HG03469 (cell line): ENCODE data around the gene SOX13.

Source experiments
- ATAC-seq: cut with Tn5 transposase; IDR thresholded peaks from one replicate; pipeline ENCODE4 v1.9.1; 2021; ENCODE audit warnings: mild to moderate bottlenecking, moderate library complexity, moderate number of reproducible peaks; ENCODE audit not compliant: unreplicated experiment

SOX13 gene

DNA sequence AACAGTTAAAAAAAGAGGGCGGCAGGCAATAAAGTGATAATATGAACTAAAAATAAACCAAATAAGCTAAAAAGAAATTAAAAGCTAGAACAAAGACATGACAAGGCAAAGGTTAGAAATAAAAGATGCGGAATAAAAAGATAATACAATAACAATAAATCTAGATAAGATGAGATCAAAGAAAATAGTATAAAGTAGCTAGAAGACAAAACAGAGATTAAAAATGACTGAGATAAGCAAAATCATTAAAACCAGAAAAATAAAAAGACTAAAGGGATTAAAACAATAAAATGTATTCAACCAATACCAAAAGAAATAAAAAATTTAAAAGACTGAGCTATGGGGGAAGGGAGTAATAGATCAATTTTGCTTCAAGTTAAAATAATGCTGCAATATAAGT is 10.8 kb upstream of the SOX13 start:
- no peak for ATAC-seq

DNA sequence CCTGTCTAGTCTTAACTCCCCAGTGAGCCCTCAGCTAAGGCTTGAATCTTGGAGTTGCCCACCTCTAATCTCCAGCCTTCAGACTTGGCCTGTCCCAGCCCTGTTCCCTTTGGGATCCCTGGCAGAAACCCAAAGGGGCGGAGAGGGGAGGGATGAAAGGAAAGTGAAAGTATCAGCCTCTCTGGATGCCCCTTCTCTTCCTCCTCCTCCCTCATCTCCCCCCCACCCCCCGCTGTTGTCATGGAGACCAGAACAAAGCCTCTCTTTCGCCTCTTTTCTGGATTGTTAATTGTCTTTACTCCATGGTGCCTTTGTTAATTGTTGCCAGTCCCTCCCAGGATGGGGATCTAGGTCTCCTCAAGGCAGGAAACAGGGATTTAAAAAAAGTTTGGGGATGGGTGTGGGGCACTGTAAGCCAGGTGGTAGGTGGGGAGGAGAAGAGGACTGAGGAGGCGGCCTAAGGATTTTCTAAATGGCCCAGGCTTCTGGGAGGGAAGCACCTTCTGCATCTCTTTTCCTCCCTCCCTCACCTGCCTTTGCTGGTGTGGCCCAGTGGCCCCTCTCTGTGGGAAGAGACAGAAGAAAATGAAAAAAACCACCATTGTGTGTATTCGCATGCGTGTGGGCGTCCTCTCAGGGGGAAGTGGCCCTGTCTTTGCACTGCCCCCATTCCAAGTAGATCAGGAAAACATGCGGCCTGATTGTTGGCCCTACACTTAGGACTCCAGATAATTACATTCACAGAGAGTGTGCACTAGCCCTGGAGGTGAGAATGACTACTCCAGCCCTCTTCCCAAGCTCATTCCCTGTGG is 7.5 kb upstream of the SOX13 start:
- ATAC-seq = no peak

DNA sequence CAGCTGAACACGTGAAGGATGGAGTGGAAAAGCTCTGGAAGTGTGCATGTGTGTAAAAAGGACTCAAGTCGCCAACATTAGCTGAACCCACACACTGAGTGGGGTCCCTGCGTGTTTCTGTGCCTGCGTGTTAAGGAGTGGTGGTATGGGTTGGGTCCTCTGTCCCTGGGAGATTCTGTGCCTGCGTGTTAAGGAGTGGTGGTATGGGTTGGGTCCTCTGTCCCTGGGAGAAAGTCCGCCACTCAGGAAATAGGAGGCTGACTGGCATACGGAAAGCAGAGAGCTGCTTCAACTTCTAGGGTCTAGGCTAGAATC is 7.0 kb upstream of the SOX13 start:
- ATAC-seq = no peak

DNA sequence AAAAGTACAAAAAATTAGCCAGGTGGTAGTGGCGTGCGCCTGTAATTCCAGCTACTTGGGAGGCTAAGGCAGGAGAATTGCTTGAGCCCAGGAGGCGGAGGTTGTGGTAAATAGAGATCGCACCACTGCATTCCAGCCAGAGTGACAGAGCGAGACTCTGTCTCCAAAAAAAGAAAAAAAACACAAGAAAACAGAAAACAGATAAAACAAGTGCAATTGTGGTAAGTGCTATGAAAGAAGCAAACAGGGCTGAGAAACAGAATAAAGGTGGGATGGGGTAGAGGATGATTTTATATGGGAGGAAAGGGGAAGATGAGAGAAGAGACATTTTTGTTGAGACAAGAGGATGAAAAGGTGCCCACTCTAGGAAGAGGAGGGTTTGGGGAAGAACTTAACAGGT is 5.0 kb upstream of the SOX13 start:
- ATAC-seq = no peak

DNA sequence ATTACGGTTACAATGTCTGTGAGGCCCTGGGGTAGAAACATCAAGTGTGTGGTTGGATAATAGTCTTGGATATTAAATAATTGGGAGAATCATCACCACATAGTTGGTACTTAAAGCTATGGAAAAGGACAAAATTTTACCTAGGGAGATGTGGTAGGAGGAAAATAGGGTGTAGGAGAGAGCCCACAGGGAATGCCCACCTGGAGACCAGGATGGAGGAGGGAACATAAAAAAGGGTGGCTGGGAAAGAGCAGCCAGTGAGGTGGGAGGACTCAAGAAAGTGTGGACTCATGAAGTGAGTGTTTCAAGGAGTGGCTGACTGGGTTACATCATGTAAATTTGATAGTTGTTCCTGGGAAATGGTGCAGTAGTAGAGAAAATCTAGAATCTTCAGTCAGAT is 3.0 kb upstream of the SOX13 start:
- ATAC-seq = no peak

DNA sequence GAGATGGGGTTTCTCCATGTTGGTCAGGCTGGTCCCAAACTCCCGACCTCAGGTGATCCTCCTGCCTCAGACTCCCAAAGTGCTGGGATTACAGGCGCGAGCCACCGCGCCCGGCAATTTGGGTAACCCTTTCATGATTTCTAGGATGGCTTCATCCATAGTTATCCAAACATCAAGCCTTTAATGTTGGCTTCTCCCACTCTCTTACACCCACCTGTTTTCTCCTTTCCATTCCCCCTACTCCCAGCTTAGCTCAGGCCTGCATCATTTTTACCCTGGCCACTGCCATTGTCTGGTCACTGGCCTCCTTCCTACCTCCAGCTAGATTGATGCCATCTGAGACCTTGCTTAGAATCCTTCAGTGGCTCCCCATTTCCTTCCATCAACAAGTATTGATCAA is 2.0 kb upstream of the SOX13 start:
- ATAC-seq = no peak

DNA sequence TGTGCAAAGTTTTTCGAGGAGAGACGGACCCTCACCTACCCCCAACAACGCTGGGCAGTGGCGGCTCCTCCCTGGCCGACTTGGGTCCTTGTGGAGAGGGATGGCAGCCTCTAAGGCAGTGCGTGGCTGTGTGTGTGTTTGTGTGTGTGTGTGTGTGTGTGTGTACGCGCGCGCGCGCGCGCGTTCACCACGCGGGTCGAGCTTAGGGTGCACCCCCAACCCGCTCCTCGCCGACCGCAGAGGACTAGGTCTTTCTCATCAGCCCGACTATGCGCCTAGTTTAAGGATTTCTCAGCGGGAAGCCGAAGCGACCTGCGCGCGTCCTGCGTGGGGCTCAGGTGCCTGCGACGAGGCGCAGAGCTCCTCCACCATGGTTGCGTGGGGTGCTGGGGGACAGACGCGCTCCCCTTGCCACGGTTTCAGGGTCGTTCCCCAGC is 940 bp downstream of the SOX13 start:
- no peak for ATAC-seq

DNA sequence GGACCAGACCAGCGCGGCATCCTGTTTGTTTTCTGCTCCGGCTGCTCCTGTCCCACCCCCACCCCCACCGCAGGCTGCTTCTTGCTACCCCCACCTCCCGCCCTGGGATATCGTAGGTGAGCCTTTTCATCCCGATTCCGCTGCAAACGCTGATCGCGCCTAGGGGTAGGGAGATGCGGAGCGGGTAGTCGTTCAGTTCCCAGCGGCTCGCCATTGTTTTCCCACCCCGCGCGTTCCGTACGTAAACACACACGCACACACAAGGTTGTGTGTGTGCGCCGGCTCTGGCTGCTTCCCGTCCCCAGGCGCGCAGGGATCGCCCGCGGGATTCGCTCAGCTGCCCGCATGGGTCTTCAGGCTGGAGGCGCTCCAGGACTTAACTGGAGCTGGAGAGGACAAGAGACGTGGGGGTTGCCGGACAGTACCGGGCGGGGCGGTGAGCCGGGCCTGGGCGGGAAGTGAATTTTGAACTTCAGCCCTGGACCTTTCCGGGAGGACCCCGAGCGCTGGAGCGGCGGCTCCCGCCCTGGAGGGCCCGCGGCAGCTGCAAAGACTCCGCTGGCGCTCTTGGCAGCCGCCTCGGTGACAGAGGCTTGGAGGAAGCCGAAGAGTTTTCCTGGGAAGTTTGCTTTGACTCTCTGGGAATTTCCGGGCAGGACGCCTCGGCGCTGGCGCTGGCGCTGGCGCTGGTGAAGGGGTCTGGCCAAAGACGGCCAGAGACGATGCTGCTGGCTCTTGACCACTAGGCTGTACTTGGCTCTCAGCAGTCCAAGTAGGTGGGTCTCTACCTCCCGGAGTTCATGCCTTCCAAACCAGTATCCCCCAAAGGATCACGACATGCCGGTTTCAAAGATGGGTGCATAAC is 1.6 kb downstream of the SOX13 start:
- ATAC-seq = no peak

DNA sequence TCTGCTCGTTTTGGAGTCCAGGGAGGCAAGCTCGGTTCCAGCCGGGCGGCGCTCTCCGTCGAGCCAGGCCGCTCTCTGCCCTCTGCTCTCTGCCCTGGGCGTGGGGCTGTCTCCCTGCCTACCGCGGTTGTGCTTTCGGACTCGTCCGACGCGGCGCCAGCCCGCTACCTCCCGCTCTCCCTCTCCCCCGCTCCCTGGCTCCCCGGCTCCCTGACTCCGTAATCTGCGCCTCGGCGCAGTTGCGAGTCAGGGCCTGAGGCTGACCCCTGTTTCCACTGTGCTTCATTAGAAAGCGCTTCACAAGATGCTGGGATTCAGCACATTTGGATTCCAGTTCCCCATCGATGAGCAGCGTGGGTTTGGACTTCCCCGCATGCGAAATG is 2.2 kb downstream of the SOX13 start:
- no peak for ATAC-seq

DNA sequence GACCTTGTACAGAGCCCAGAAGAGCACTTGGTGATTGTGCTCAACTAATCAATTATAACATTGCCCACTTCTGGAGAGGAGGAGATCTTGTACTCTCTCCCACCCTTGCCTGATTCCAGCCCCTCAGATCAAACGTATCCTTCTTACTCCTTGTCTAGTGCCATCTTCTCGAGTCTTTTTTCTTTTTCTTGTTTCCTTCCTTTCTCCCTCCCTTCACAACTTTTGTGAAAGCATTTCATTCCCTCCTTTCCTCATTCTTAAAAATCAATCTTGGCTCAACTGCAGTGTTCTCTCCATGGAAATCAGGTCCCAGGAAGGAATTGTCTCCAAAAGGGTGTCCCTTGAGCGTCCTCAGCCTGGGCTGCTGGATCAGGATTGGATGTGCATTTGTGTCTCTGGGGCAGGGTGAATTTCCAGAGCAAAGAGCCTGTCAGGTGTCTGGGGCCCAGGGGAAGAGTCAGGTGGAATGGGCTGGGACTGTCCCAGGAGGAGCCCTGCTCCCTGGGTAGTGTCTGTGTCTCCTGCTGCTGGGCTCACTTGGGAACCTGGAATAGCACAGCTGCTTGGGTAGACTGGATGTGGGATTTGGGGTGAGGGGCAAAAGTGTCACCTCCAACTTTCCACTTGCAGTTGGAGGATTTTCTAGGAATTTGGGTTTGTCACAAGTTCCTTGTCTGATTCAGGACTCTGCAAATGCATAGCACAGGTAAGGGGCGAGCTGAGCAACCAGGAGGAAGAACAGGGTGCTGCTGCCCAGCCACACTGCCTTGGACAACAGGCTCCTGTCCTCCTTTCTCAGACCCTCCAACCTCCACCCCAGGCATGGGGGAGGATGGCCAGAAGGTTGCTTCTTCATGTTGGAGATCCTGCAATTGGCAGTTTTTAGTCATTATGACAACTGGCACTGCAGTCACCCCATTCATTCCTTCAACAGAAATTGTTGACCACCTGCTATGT is 3.3 kb downstream of the SOX13 start:
- no peak for ATAC-seq

DNA sequence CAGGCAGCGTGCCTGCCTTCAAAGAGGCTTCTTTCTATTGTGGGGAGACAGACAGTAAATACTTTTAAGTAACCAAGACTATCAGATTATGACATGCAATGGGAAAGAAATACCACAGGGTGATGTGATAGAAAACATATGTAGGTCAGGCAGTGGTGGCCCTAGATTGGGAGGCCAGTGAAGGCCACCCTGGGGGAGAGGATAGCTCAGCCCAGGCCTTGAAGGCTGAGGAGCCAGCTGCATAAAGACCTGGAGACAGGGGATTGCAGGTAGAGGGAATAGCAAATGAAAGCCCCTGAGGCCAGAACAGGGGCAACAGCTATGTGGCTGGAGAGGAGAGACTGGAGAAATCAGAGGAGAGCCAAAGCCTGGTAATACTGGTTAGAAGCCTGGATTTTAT is 4.0 kb downstream of the SOX13 start:
- no peak for ATAC-seq

DNA sequence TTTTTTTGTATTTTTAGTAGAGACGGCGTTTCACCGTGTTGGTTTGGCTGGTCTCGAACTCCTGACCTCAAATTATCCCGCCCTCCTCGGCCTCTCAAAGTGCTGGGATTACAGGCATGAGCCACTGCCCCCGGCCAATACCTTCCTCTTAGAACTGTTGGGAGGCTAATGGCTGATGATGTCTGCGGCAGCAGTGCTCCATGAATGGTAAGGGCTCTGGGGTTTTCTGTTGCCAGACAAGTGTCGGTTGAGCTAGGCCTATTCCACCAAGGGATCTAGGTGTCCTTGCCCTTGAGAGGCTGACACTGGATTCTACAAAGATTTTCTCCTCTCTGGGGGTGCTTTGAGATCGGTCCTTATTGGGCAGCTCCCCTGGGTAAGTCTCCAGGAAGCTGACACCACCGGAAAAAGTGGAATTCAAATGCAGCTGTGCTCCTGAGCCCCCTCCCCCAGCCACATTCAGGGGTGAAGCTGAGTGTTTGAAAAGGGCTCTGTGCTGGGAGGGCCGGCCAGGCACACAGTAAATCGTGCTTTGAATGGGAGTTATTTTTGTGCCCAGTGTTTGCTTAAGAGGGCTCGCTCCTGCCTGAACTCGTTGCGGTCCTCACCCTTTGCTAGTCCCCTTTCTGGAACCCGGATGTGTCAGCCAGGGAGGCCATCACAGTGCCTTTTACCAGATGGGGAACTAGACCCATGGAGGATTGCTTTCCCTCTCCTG is 5.2 kb downstream of the SOX13 start:
- no peak for ATAC-seq

DNA sequence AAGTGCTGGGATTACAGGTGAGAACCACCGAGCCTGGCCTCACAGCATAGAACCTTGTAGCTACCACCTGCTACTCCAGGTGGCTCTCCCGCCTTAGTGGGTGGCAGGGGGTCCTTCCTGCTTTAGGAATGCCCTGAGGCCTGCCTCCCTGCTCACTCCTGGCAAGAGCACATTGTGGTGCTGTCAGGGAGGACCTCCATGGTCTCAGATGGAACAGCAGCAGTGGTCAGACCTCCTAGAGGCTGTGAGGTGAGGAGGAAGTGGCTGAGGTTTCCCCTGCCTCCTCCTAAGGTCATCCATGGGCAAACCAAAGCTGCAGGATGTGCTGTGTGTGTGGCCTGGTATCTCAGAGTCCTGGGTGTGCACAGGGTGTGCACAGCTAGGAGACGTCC is 6.7 kb downstream of the SOX13 start:
- ATAC-seq = no peak

DNA sequence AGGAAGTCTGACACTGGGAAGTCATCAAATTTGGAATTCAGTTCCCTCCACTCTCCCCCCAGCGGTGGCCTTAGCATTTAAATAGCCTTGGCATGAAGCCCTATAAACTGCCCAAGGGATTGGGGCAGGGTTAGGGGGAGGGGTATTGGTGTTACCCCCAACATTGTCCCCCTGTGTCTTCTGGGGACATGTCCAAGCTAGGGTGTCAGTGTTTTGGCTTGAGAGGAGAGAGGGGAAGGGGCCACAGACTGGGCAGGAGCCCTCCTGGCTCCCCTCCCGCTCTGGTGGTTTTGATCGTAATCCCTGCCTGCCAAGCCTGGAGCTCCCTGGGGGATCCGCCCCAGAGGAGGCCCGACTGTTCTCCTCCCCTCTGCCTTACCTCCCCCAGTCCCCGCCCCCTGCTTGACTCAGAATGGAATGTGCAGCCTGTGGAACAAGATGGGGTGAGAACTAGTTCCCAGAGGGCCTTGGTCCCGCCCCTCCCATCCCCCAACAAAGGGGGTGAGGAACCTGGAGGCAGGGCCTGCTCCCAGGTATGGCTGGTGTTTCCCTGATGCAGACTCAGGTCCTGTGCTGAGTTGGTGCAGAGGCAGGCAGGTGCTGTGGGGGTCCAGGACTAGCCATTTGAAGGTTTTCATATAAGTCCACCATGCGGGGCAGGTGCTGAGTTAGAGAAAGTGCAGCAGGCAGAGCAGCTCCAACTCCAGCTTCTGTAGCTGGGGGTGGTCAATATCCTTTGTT is 7.4 kb downstream of the SOX13 start:
- ATAC-seq = no peak

DNA sequence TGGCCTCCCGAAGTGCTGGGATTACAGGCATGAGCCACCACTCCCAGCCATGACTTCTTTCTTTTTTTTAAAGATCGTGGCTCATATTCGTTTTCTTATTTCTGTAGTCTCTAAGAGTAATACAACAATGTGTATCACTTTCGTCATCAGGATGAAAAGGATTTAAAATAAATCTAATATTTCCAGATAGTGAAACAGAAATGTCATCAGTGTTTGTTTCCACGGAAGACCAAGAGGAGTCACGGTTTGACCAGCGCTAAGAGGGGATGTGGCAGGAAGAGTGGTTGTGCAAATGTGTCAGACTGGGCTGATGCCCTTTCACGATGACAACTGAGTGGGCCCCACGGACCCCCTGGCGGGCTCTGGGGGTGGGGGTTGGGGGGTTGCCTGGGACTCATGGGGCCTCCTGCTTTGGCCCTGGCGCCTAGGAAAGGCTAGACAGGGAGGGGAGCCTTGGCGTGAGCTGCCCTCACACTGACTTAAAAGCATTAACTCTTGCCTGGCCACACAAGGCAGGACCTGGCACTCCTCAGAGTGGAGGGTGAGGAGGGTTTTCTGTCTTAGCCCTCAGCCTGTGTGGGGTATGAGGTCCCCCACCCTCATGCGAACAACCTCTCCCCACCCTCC is 8.4 kb downstream of the SOX13 start:
- ATAC-seq = no peak

DNA sequence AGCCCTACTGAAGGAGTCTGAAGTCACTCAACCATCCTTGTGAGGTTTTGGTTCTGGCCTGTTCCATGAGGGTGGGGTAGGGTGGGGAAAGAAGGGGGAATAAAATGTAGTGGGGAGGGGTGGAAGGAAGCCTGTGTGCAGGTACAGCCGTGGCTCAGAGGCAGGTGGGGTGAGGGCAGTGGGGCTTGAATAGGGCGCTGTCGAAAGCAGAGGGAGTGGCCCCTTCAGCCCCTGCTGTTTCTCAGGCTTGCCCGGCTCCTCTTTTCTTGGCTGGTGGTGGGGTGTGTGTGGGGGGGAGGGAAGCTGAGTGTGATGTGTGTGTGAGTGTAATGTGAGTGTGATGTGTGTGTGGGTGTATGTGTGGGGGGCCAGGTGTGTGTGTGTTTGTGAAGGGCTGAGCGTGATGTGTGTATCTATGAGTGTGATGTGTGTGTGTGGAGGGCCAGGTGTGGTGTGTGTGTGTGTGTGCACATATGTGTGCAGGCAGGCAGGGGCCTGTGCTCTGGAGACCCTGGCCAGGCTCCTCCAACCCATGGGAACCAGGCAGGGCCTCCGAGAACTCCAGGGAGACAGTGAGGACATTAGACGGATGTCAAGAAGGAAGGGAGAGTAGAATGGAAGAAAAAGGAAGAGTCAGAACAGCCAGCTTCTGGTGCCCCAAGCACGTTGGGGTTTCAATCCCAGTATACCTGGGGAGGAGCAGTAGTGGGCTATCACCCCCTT is 9.0 kb downstream of the SOX13 start:
- ATAC-seq = no peak

DNA sequence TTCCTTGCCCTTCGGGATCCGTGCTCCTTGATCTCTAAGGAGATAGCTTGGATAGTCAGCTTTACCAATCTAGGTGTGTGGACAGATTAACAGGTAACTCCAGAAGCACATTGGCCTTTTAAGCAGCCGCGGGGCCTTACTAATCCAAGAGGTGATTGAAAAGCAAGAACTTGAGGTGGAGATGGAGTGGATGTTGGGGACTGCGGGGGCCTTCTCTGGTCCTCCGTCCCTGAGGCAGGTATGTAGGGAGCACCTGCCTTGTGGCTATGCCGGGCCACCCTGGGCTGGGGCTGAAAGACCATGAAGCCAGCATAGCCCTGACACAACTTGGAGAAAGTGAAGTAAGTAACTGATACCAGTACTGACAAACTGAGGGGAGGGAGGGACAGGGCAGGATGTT is 10.6 kb downstream of the SOX13 start:
- no peak for ATAC-seq

DNA sequence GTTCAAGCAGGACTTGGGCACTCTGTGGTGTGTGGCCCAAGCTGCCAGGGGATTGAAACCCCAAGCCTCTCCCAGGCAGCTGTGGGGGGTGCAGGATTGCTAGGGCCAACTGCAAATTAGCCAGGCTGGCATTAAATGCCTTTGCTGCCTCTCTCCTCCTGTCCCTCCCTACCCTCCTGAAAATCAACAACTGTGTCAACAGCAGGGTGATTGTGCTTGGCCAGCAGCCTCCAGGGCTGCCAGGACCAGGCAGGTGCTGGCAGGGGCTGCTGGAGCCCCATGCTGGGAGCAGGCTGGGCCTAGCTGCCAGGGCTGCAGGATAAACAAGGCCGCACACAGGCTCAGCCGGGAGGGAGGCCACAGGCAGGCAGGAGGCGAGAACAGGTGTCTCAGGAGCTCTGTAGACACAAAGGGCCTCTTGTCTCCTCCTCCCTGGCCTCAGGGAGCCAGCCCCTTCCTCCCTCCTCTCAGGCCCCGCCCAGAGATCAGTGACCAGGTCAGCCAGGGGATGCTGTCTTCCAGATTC is 11.4 kb downstream of the SOX13 start:
- no peak for ATAC-seq

DNA sequence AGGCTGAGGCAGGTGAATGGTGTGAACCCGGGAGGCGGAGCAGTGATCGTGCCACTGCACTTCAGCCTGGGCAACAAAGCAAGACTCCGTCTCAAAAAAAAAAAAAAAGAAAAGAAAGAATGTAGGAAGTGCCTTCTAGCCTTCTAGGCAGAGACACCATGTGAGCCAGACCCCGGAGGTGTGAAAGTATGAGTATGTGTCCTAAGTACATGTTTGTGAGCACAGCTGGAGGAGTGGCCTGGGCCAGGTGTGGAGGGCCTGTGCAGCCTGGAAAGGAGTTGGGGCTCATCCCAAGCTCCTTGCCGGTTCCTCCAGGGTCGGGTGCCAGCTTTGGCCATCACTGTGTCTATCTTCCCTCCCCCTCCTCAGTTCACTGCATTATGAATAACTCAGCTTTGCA is 13.0 kb downstream of the SOX13 start:
- ATAC-seq = no peak
